Lung (tissue), 12 donors: Measurements from ENCODE around the gene KCNMA1. TPM values are rescaled to one million over a fixed set of nuclear protein-coding genes. Genes with fewer than 3 reads are reported as not detected.

Experiments used
- ATAC-seq: fragments of 200-7000 bp; cut with Tn5 transposase; one replicate; pipeline ENCODE4 v1.9.1; 2020; ENCODE audit warnings: moderate number of reproducible peaks; ENCODE audit not compliant: insufficient read depth, low FRiP score
- DNase-seq, 3 donors: peaks; one replicate each; pipeline ENCODE4 v3.0.0-alpha.2; 2013 to 2017
- H3K27ac ChIP-seq, 2 donors: one replicate each; pipeline ENCODE4 v1.5.1; 2013; ENCODE audit warnings: mild to moderate bottlenecking in 2 of 2, moderate library complexity in 2 of 2, control low read depth in 1 of 2, inconsistent platforms in 1 of 2, low read depth in 1 of 2, low read length in 1 of 2
- H3K27me3 ChIP-seq, 3 donors: one replicate each; pipeline ENCODE4 v1.5.1; 2013; ENCODE audit warnings: low read length in 2 of 3; ENCODE audit not compliant: control insufficient read depth in 3 of 3, insufficient read depth in 3 of 3
- H3K36me3 ChIP-seq, 4 donors: one replicate each; pipeline ENCODE4 v1.5.1; 2013; ENCODE audit warnings: low read length in 4 of 4, mild to moderate bottlenecking in 1 of 4, moderate library complexity in 1 of 4; ENCODE audit not compliant: control insufficient read depth in 4 of 4, insufficient read depth in 4 of 4
- H3K4me1 ChIP-seq, 5 donors: one replicate each; pipeline ENCODE4 v1.5.1; 2013; ENCODE audit warnings: low read length in 5 of 5, mild to moderate bottlenecking in 2 of 5, moderate library complexity in 1 of 5; ENCODE audit not compliant: control insufficient read depth in 5 of 5, insufficient read depth in 5 of 5
- H3K4me3 ChIP-seq: one replicate; pipeline ENCODE4 v1.5.1; 2013; ENCODE audit warnings: mild to moderate bottlenecking, control low read depth, moderate library complexity
- H3K9ac ChIP-seq, 2 donors: one replicate each; pipeline ENCODE4 v1.5.1; 2013; ENCODE audit warnings: low read length in 2 of 2, control low read depth in 1 of 2; ENCODE audit not compliant: insufficient read depth in 1 of 2
- H3K9me3 ChIP-seq, 4 donors: one replicate each; pipeline ENCODE4 v1.5.1; 2013; ENCODE audit warnings: low read length in 3 of 4, mild to moderate bottlenecking in 1 of 4, moderate library complexity in 1 of 4; ENCODE audit not compliant: control insufficient read depth in 4 of 4, insufficient read depth in 3 of 4
- CTCF ChIP-seq: IDR thresholded peaks from 2 replicates; pipeline ENCODE4 v1.5.1; 2012; ENCODE audit warnings: mild to moderate bottlenecking; ENCODE audit errors: control extremely low read depth, extremely low read depth
- WGBS, 2 donors: extraction: QIAGEN DNeasy Blood & Tissue Kit; methylation state at CpG; one replicate each; pipeline ENCODE4 v1.1.7; 2013; 5-methylcytosine and 5-hydroxymethylcytosine counted together
- polyA plus RNA-seq, 2 donors: library from polyadenylated mRNA; stranded (reverse); fragments of 200-250 nt; gene quantifications; one replicate each; pipeline ENCODE4 v1.2.1, GENCODE V29; 2013
- total RNA-seq, 2 donors: library from RNA; depleted of rRNA in 1 of 2; stranded (reverse); fragments of >200 nt in 1 of 2; gene quantifications; one replicate each; pipeline ENCODE4 v1.2.1, GENCODE V29; 2014 to 2021
- donor health status: control.
- donor health status: control.
- donor health status: Bipolar disorder and iron deficiency.
- donor health status: healthy.
- donor health status: DM: yes; HTN: yes; CAD: no.

Gene KCNMA1
- total and polyA plus RNA-seq, 4 donors: 3.8 to 13.0 (median 5.5) TPM

DNA sequence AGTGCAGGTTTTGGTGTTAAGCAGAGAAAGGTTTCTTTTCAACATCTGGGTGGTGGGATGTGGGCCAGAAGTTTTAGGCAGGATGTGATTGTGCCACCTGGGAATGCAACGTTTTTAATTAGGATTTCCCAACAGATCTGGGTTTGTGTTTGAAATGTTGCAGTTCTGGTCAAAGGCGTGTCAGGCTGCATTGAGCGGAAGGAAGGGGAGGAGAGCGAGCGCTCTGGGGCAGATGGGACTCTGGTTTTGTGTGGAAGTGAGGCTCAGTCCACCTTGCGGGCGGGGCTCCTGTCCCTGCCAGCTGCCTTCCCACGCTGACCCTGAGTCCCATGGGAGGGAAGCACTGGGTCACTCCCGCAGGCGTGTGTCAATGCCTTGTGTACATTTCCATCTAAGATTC is 767.7 kb downstream of the KCNMA1 start:
- H3K9ac ChIP-seq: no peak overlapping the region
- peaks cover 0 to 8% (median 0%) of the 10 kb centered on the region in 5 donors for H3K4me1 ChIP-seq
- no peak for DNase-seq
- WGBS, 2 donors: 79 to 87% methylated on average over 10 of the region's 10 CpGs
- H3K27me3 ChIP-seq: no peaks in the 10 kb centered on the region
- no peak overlapping the region for H3K27ac ChIP-seq
- ATAC-seq: no peak
- no peak overlapping the region for H3K4me3 ChIP-seq
- H3K9me3 ChIP-seq: peaks cover 0 to 2% (median 0%) of the 10 kb centered on the region in 4 donors
- no peak for TF ChIP-seq CTCF
- H3K36me3 ChIP-seq: no peaks in the 10 kb centered on the region

DNA sequence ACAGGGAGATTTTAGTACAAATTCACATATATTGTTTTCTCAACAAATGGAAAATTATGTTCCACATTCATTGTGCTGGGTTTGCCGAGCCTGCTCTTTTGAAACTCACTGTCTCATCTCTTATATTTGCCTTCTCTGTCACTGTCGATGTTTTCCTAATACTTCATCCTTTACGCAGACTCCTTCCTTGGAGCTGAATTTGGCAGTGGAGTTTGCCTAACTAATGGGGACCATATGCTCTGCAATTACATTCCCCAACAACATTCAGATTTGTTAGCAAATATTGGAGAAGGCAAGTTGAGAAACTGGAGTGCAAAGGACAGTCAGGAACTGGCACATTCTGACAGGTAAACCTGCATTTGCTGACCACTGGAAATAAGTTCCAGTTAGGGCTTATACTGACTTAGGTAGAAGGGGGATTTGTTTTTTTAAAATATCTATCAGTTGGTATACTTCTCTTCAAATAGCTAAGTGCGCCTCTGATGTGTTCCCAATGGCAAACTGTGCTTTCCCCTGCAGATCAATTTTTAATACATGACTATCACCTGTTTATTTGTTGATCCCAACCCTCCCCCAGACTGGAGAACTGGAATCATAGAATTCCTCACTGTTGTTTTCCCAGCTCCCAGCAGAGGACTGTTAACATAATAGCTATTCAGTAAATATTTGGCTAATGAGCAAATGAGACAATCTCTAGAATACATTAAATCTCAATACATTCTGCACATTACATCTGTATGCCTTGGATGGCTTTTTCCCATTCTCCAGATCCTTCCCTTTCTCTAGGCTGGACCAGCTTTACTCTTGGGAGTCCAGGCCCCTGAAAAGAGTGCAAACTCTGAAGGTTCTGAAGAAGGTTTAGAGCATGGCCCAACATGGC is 769.3 kb downstream of the KCNMA1 start:
- WGBS, 2 donors: 60 to 87% methylated on average over 4 of the region's 4 CpGs

GRCh38 chr10:76866841-76867586 is 770.6 kb downstream of the KCNMA1 start:
- whole genome bisulfite sequencing, 2 donors: 90 to 96% methylated on average over 4 of the region's 4 CpGs
- Histone ChIP-seq H3K4me3 (no peak overlapping the region), H3K36me3 (no peaks in the 10 kb centered on the region), H3K27me3 (no peaks in the 10 kb centered on the region), H3K4me1 (peaks cover 0 to 8% (median 0%) of the 10 kb centered on the region in 5 donors), H3K9ac (no peak overlapping the region), H3K27ac (no peak overlapping the region), H3K9me3 (peaks cover 0 to 2% (median 0%) of the 10 kb centered on the region in 4 donors)
- ATAC-seq: no peak
- no peak for TF ChIP-seq CTCF
- no peak for DNase-seq

More for the DNA sequence above, 769.3 kb downstream of the KCNMA1 start:
- Histone ChIP-seq H3K9ac (no peak overlapping the region), H3K4me3 (no peak overlapping the region), H3K27me3 (no peaks in the 10 kb centered on the region), H3K36me3 (no peaks in the 10 kb centered on the region), H3K4me1 (peaks cover 0 to 8% (median 0%) of the 10 kb centered on the region in 5 donors), H3K9me3 (peaks cover 0 to 2% (median 0%) of the 10 kb centered on the region in 4 donors), H3K27ac (no peak overlapping the region)
- no peak for ATAC-seq
- peak in 1 of 3 donors; percentile 59 for DNase-seq
- no peak for TF ChIP-seq CTCF
